Measurements from ENCODE around the gene DNAAF3. TPM values are rescaled to one million over a fixed set of nuclear protein-coding genes. Genes with fewer than 3 reads are reported as not detected.

Gene DNAAF3
- total RNA-seq, 1 donor from 2014 or later = 12.2 TPM

- no peak for TF ChIP-seq CTCF (conservative IDR thresholded peaks at IDR 0.05)
- peaks cover 22% of the 10 kb centered on the region for H3K27me3 Mint-ChIP-seq
- no peak overlapping the region for H3K4me3 Mint-ChIP-seq
- H3K27ac Mint-ChIP-seq = no peak overlapping the region
- no peaks in the 10 kb centered on the region for H3K36me3 Mint-ChIP-seq
- no peaks in the 10 kb centered on the region for H3K4me1 Mint-ChIP-seq (ENCODE audit: unreplicated experiment)
- DNase-seq (ENCODE audit: extremely low spot score, unreplicated experiment) = no peak
- H3K9me3 Mint-ChIP-seq = no peaks in the 10 kb centered on the region
These were observed 30.4 kb upstream of the DNAAF3 start for GRCh38 chr19:55196803-55197202.

- Mint-ChIP-seq H3K4me3 (no peak overlapping the region), H3K36me3 (no peaks in the 10 kb centered on the region), H3K4me1 (ENCODE audit: unreplicated experiment) (no peaks in the 10 kb centered on the region), H3K27me3 (peaks cover 29% of the 10 kb centered on the region), H3K9me3 (no peaks in the 10 kb centered on the region), H3K27ac (no peak overlapping the region)
- no peak for TF ChIP-seq CTCF (conservative IDR thresholded peaks at IDR 0.05)
- no peak for DNase-seq (ENCODE audit: extremely low spot score, unreplicated experiment)
These were observed 27.1 kb upstream of the DNAAF3 start for GRCh38 chr19:55193481-55193880.

- Mint-ChIP-seq H3K4me1 (ENCODE audit: unreplicated experiment) (no peaks in the 10 kb centered on the region), H3K27ac (no peak overlapping the region), H3K4me3 (no peak overlapping the region), H3K36me3 (no peaks in the 10 kb centered on the region), H3K27me3 (peaks cover 42% of the 10 kb centered on the region), H3K9me3 (no peaks in the 10 kb centered on the region)
- no peak for TF ChIP-seq CTCF (conservative IDR thresholded peaks at IDR 0.05)
- DNase-seq (ENCODE audit: extremely low spot score, unreplicated experiment) = no peak
These were observed 23.0 kb upstream of the DNAAF3 start for GRCh38 chr19:55189403-55189835.

GRCh38 chr19:55188625-55189024, 22.2 kb upstream of the DNAAF3 start:
- no peak for DNase-seq (ENCODE audit: extremely low spot score, unreplicated experiment)
- H3K4me1 Mint-ChIP-seq (ENCODE audit: unreplicated experiment) = no peaks in the 10 kb centered on the region
- H3K36me3 Mint-ChIP-seq = no peaks in the 10 kb centered on the region
- no peak overlapping the region for H3K4me3 Mint-ChIP-seq
- peaks cover 45% of the 10 kb centered on the region for H3K27me3 Mint-ChIP-seq
- H3K27ac Mint-ChIP-seq = no peak overlapping the region
- H3K9me3 Mint-ChIP-seq = no peaks in the 10 kb centered on the region
- TF ChIP-seq CTCF (conservative IDR thresholded peaks at IDR 0.05) = no peak

- Mint-ChIP-seq H3K4me3 (no peak overlapping the region), H3K9me3 (no peaks in the 10 kb centered on the region), H3K27ac (no peak overlapping the region), H3K36me3 (no peaks in the 10 kb centered on the region), H3K4me1 (ENCODE audit: unreplicated experiment) (no peaks in the 10 kb centered on the region), H3K27me3 (peaks cover 56% of the 10 kb centered on the region)
- TF ChIP-seq CTCF (conservative IDR thresholded peaks at IDR 0.05) = no peak
- DNase-seq (ENCODE audit: extremely low spot score, unreplicated experiment) = no peak
These were observed 19.7 kb upstream of the DNAAF3 start for GRCh38 chr19:55186080-55186479.

GRCh38 chr19:55181740-55182139, 15.3 kb upstream of the DNAAF3 start:
- TF ChIP-seq CTCF (conservative IDR thresholded peaks at IDR 0.05) = no peak
- Mint-ChIP-seq H3K4me1 (ENCODE audit: unreplicated experiment) (no peaks in the 10 kb centered on the region), H3K27me3 (peaks cover 78% of the 10 kb centered on the region), H3K9me3 (no peaks in the 10 kb centered on the region), H3K27ac (no peak overlapping the region), H3K4me3 (no peak overlapping the region), H3K36me3 (no peaks in the 10 kb centered on the region)
- DNase-seq (ENCODE audit: extremely low spot score, unreplicated experiment) = no peak
